LNCaP clone FGC (cell line): ENCODE measurements around the gene LLGL1.

Experiments
- DNase-seq: peaks from one replicate; pipeline ENCODE4 v3.0.0-alpha.2; 2011; ENCODE audit warnings: low read depth
- H3K4me3 ChIP-seq: 2 replicates; pipeline ENCODE4 v1.5.1; 2011; ENCODE audit warnings: mild to moderate bottlenecking, low read depth, low read length, control low read depth
- TF ChIP-seq, protein P1 (sequence below): IDR thresholded peaks from 2 replicates; pipeline ENCODE4 v1.5.1; 2012; ENCODE audit warnings: mild to moderate bottlenecking; ENCODE audit not compliant: control insufficient read depth, insufficient read depth; ENCODE audit errors: extremely low read depth

Gene LLGL1

DNA sequence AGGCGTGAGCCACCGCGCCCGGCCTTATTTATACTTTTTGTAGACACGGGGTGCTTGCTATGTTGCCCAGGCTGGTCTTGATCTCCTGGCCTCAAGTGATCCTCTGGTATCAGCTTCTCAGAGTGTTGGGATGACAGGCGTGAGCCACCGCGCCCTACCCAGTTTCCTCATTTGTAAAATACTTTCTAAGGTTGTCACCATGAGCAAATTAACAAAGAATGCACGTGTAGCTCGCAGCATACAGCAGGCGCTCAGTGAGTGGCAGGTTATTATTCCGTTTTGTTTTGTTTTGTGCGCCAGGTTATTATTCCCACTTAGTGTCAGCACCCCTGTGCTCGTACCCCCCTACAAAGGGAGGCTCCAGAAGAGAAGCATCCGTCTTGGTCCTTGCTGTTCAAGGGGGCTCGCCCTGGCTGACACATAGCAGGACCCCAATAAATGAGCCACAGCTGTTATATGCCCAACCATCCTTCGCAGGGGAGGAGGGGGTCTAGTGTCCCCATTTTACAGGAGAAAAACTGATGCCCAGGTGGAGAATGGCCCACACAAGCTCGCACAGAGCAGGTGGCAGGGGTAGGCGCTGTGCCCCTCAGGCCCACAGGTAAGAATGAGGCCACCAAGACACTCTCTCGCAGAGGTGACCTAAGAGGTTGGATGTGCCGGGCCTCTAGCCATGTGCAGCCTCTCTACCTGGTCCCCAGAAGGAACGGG, 34.3 kb downstream of the LLGL1 start:
- TF ChIP-seq, protein P1, sequence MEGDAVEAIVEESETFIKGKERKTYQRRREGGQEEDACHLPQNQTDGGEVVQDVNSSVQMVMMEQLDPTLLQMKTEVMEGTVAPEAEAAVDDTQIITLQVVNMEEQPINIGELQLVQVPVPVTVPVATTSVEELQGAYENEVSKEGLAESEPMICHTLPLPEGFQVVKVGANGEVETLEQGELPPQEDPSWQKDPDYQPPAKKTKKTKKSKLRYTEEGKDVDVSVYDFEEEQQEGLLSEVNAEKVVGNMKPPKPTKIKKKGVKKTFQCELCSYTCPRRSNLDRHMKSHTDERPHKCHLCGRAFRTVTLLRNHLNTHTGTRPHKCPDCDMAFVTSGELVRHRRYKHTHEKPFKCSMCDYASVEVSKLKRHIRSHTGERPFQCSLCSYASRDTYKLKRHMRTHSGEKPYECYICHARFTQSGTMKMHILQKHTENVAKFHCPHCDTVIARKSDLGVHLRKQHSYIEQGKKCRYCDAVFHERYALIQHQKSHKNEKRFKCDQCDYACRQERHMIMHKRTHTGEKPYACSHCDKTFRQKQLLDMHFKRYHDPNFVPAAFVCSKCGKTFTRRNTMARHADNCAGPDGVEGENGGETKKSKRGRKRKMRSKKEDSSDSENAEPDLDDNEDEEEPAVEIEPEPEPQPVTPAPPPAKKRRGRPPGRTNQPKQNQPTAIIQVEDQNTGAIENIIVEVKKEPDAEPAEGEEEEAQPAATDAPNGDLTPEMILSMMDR: no peak
- peak overlapping the region; percentile 92 for H3K4me3 ChIP-seq
- no peak for DNase-seq

DNA sequence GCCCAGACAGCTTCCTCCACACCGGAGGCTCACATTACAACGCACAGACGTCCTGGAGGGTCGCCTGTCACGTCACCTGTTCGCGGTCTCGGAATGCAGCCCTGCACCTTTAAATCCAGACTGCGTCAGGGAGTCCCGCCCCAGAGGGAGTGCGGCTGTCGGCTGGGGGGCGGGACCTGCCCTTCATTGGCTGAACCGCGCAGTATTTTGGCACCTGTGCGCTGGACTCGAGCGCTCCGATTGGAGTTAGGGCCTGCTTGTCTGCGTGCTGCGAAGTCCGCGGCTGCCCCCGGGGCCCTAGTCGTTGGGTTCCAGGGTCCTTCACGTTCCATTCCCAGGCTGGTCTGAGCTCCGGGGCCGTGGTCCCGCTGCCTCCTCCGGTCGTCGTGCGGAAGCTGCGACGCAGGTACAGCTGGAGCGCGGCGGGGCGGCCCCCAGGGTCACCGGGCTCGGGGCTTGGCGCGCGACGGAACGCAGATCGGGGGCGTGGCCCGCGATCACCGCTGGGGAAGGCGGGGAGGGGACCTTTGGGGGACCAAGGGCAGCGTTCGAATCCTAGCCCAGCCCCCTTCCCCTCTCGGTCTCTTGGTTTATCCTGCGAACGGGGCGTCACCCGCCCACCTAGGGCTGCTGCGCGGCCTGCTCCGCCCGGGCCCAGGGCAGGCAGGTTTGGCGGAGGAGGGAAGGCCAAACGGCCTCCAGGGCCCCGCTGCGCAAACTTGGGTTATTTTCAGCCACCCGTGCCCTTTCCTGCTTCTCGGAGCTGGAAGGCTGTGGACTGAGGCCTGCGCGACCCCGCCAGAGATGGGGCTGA, 35.1 kb downstream of the LLGL1 start, which contains the start of gene MIEF2:
Gene MIEF2 (plus strand): TSS at position 331 of the 814 bp plus-strand sequence. CDS start 2,059 bp downstream, outside the sequence.
- TF ChIP-seq, protein P1: no peak
- peak; percentile 85 for DNase-seq

DNA sequence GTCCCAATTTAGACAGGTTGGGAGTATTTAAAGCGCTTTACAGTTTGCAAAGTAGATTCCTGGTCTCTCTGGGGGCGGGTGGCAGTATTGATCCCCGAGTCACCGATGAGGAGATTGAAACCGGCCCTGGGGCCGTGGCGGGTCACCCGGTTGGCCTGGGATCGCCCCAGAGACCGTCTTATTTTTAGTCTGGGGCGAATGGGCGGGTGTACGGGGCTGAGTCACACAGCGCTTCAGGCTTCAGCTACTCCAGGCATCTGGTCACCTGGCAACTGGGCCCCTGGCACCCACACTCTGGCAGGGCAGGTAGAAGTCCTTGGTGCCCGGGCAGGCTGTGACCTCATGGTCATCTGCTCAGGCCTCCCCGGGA, 35.7 kb downstream of the LLGL1 start:
- DNase-seq: no peak
- TF ChIP-seq, protein P1: no peak
- H3K4me3 ChIP-seq: peak overlapping the region; percentile 92

More for the DNA sequence above, 35.1 kb downstream of the LLGL1 start, which contains the start of gene MIEF2:
- H3K4me3 ChIP-seq: peak within 1 kb of the TSS; percentile 92

DNA sequence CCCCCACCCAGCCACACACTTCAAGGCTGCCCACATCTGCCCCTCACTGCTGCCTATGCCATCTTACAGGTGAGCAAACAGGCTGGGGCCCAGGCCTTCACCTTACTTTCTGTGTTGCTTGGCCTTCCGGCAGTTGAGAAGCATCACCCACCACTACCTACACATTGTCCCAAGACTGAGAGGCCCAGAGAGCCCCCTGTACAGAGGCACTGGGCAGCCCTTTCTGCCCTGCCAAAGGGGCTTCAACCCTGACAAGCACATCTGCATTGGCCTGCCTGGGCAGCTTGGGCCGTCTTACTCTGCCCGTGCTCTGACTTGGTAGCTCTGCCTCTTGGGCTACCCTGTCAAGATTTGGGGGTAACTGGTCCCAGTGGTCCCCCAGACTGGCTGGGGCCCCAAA, 36.2 kb downstream of the LLGL1 start:
- TF ChIP-seq, protein P1: no peak
- H3K4me3 ChIP-seq: peak overlapping the region; percentile 92
- no peak for DNase-seq

DNA sequence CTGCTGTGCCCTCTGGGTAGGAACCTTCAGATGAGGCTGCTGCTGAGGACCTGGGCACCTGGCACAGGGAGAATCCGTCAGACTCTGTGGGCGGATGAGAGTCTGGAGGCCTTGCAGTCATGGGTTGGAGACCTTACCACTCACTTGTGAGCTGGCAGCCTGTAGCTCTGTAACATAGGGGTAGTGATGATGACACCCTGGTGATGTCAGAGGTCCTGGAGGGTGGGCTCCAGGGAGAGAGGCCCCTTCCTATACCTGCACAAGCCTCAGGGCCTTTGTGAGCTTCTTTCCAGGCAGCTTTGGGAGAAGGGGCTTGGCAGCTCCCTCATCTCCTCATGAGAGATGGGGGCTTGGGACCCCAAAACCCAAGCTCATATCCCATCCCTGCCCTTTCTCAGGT, 36.7 kb downstream of the LLGL1 start:
- peak overlapping the region; percentile 92 for H3K4me3 ChIP-seq
- DNase-seq: no peak
- TF ChIP-seq, protein P1: no peak

DNA sequence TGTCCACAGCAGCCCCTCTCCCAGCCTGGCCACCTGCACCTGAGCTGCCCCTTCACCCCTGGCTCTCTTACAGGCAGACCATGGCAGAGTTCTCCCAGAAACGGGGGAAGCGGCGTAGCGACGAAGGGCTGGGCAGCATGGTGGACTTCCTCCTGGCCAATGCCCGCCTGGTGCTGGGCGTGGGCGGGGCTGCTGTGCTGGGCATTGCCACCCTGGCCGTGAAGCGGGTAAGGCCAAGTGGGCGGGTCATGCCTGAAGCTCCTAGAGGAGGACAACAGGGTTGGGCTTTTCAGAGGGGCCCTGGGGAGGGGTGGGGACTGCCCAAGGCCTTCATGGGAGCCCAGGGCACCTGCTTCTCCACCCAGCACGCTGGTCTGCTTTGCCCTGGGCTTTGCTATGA, 37.2 kb downstream of the LLGL1 start:
- no peak overlapping the region for H3K4me3 ChIP-seq
- TF ChIP-seq, protein P1: no peak
- DNase-seq: no peak
